HCEC 1CT (cell line): ENCODE data around the gene OGT.
"Not testable (repeated sequence)": the region's sequence is repeated elsewhere in the genome, so short reads cannot be mapped to it uniquely, and the experiment has no call there.

ENCODE experiments used
- DNase-seq: peaks from one replicate; pipeline ENCODE4 v3.0.0-alpha.2; 2017

Gene OGT

DNA sequence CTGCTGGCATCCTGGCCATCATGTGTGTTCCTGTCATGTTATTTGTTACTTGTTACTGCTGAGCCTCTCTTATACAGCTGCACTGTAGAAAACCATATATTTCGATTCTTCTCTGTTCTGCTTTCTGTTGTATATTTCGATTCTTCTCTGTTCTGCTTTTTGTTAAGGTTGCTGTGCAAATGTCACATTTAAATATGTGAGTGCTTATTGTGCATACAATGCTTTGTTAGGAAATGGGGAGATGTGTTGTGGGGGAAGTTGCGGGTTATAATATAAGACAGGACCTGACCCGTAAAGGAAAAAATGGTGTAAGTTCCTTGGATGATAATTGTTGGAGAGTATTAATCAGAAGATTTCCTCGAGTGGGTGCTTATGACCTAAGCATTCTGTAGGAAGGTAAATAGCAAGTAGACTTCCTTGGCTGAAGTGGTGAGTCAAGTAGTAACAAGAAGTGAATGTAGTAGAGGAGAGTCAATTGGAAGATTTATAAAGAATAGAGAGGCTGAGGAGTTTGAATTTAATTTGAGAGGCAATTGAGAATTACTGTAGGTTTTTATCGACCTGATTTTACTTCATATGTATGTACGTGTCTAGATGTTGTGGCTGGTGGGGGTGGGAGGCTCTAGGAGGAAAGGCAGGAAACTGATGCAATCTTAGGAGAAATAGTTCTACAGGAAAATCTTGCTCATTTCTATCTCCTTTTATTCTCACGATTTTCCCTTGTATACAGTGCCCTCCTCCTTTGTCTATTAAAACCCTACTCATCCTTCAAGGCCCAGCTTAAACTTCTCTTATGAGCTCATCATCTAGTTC lies 8.5 kb downstream of the OGT start:
- DNase-seq, result peak; percentile 67

DNA sequence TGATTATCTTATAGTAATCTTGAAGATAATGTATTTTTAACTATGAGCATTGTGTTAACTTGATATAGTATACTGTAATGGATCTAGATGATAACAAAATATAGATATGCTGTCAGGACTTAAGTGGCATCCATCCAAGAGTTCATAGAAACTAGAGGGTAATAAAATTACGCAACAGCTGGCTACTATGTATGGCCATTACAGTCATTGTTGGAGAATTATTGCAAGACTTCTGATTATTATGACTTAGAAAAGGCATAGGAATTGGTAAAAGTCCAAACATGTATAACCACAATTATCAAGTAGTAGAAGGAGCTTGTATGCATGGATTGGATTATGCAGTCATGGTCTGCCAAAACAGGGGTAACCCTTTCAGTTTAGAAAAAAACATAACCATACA lies 9.5 kb downstream of the OGT start:
- DNase-seq, result peak; percentile 72

DNA sequence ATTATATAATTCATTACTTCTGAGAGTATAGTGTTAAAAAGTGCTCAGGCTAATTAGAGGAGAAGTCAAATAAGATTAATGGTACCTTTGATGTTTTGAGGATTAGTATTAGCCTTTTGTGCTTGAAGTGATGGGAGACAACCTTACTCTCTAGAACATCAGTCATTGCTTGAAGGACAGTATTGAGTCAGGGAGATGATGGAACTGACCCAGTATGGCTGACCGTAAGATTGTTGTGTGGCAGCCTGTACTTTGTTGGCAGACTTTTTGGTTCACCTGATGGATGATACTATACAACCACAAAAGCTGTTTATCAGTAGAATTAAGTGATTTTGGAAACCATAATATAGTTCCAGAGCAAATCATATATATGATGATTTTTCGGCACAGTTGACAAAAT lies 9.9 kb downstream of the OGT start:
- DNase-seq, result no peak

DNA sequence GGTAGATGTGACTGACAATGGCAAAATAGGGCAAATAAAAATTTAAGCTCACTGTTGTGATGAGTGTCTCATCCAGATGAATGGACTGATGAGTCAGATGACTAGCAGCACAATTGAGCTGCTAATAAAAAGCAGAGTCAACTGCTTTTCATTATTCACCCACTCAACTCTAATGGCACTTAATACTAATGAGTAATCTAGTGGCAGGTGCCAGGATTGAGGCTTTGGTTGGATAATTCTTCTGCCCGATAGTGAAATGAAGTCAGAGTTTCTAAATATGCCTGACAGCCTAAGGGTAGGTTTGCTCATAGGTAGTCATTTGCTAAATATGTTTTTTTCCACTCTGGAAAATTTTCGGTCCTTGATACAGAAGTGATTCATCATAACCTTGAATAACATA lies 10.4 kb downstream of the OGT start:
- DNase-seq, result peak; percentile 75

DNA sequence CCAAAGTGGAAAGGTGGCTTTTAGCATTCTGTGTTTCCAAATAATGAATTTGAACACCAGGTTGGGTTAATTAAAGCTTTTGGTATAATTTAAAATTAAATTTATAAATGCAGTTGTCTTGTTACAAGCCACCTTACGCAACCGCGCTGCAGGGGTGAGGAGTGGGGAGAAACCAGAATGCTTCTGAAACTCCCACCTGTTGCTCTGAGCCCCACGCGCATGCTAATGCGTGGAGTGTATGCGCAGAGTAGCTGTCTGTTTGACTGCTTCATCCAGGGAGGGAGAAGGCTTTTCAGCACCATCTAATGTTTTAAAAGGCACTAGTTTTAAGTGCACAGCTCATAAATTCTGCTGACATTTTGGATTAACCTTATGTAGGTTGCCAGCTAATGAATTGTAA lies 12.5 kb downstream of the OGT start:
- no peak for DNase-seq

DNA sequence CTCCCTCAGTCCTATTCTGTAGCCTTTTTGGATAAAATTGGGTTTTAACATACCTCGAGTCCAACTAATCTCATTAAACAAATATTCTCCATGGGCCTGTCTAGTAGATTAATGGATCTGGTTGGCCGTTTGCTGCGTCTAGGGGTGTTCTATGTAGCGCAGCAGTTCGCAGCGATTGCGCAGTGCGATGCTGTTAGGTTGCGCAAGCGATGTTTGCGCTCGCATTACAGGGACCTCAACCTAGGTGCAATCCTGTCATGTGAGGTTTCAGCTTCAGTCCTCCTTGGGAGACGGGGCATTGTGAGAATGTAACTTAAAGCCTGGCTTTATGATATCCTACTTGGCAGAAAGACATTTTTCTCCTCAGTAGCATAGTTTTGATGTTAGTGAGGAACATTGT lies 14.0 kb downstream of the OGT start:
- no peak for DNase-seq

DNA sequence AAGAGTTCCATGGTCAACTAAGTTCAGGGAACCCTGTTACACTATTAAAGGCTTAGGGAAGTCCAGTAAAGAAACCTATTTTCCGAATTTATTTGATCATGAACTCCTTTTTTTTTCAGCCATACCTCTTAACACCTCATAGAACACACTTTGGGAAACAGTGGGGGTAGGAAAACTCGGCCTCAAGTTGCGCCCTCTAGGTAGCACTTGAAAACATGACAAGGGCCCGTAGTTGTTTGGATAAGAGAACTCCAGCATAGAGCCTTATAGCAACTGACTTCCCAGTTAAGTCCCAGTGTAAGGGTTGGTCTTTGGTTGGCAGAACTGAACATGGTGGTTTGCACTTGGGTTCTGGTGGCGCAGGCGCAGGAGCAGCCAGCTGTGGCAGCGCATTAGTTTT lies 14.4 kb downstream of the OGT start:
- DNase-seq, result no peak

DNA sequence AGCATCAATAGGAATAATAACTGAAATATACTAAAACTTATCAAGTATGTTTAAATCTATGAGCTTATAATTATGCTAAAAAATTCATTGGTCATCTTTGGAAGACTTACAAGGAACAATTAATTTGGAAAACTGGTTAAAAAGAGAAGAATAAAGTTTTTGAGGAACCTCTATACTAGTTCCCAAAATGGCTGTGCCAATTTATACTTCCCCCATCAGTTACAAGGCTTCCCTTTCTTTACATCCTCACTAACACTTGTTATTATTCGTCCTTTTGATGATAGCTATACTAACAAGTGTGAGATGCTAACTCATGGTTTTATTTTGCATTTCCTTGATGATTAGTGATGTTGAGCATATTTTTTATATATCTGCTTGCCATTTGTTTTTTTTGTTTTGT lies 17.1 kb downstream of the OGT start:
- no peak for DNase-seq

DNA sequence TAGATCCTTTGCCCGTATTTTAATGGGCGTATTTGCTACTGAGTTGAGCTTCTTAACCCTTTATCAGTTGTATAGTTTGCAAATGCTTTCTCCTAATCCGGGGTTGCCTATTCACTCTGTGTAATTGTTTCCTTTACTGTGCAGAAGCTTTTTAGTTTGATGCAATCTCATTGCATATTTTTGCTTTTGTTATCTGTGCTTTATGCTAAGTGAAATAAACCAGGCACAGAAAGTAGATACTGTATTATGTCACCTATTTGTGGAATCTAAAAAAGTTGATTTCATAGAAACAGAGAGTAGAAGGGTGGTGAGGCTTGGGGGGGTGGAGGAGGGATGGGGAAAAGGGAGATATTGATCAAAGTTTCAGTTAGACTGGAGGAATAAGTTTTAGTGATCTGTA lies 17.7 kb downstream of the OGT start:
- no peak for DNase-seq

DNA sequence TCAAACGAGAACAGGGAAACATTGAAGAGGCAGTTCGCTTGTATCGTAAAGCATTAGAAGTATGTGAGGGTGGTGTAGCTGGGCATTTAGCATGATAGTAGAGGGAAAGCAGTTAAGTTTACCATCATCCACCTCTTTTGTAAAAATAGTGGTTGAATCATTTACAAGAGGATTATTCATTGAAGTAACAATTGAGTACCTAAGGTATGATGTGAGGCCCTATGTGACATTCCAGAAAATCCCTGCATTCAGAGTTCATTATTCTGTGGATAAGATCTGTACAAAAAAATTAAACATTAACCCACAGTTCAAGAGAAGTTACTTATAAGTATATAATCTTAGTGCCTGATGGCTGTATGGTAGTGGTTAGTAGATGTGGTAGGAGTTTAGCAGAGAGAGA lies 23.1 kb downstream of the OGT start:
- DNase-seq, result no peak

DNA sequence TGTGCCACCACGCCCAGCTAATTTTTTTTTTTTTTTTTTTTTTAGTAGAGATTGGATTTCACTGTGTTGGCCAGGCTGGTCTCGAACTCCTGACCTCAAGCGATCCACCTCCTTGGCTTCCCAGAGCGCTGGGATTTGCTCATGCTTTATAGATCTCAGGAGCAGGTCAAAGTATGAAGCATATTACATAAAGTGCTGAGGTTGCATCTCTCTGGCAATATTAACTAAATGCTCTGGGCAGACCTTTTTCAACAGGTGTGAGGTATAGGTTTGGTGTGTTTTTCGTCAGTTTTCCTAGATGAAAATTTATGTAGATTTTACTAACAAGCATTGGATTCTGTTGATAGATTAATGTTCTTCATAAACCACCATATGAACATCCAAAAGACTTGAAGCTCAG lies 26.0 kb downstream of the OGT start:
- no peak for DNase-seq

DNA sequence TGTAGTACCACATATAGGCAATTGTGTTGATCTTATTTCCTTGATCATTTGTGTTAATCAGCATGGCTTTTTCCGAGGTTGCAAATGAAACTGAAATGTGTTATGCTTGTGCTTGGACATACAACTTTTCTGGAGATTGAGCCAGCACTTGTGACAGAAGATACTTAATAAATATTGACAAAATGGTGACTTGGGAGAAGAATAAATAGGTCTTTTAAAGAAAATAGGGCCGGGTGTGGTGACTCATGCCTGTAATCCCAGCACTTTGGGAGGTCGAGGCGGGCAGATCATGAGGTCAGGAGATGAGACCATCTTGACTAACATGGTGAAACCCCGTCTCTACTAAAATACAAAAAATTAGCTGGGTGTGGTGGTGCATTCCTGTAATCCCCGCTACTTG lies 26.9 kb downstream of the OGT start:
- not testable (repeated sequence) for DNase-seq

DNA sequence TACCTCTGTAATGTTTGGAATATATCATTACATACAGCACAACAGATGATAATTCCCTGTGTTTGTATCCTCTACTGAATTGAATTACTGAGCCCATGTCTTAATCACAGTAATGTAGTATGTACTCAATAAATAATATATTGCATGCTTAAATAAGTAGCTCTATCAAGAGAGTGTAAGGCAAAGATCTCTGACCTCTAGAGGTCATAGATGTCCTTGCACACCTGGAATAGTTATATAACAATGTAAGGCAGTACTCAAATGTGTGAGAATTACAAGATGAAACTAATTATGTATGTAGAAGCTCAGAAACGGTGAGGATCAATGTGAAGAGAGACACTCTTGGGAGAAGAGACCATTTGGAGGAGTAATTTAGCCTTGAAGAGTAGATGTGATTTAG lies 31.0 kb downstream of the OGT start:
- no peak for DNase-seq

DNA sequence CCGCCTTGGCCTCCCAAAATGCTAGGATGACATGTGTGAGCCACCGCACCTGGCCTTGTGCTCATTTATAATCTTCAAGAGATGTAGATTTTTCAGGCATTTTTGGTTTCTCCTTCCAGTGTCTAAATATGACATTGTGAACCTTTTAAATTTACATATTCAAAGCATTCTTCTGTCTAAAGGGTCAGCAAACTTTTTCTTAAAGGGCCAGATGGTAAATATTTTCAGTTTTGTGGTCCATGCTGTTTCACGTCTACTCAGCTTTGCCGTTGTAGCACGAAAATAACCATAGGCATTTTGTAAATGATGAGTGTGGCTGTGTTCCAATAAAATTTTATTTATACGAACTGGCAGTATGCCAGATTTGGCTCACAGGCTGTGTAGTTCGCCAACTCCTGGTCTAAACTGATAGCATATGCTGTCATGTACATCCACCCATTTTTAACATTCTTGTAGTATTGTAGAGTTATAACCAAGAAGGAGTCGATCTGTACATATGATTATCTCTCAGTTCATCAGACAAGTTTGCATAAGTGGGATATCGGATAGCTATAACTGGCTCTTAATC lies 32.7 kb downstream of the OGT start:
- DNase-seq, result no peak

DNA sequence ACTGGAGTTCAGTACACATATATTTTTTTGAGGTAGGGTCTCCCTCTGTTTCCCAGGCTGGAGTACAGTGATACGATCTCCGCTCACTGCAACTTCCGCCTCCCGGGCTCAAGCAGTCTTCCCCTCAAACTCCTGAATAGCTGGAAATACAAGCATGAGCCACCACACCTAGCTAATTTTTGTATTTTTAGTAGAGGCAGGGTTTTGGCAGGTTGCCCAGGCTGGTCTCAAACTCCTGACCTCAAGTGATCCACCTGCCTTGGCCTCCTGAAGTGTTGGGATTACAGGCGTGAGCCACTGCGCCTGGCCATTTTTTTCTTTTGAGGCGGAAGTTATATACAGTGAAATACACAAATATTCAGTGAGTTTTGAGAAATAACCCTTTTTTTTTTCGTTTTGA lies 38.5 kb downstream of the OGT start:
- DNase-seq, result not testable (repeated sequence)

DNA sequence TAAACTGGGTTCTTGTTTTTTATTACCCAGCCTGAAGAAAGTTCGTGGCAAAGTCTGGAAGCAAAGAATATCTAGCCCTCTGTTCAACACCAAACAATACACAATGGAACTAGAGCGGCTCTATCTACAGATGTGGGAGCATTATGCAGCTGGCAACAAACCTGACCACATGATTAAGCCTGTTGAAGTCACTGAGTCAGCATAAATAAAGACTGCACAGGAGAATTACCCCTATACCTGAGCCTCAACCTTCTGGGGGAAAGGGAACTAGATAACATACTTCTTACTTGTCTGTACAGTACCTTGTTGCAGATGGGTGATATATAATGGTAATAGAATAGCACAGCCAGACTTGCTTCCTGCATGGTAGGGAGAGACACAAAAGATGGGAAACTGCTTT lies 40.7 kb downstream of the OGT start:
- DNase-seq, result no peak

DNA sequence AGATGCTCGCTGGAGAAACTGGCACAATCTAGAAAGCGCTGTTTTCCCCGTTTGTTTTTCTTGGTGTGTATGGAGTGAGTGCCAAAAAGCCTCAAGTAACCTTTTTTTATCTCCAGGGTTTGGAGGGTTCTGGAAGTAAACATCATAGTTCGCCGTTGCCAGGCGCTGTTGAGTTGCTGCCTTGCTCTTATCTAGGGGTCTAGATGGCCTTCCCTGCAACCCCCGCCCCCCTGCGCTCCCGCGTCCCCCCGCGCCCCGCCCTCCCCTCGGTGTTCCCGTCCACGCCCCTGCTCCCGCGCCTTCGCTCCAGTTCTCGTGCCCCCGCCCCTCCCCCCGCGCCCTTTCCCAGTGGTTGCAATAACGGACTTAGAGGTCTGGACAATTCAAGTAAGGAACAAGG lies 44.8 kb downstream of the OGT start:
- no peak for DNase-seq

DNA sequence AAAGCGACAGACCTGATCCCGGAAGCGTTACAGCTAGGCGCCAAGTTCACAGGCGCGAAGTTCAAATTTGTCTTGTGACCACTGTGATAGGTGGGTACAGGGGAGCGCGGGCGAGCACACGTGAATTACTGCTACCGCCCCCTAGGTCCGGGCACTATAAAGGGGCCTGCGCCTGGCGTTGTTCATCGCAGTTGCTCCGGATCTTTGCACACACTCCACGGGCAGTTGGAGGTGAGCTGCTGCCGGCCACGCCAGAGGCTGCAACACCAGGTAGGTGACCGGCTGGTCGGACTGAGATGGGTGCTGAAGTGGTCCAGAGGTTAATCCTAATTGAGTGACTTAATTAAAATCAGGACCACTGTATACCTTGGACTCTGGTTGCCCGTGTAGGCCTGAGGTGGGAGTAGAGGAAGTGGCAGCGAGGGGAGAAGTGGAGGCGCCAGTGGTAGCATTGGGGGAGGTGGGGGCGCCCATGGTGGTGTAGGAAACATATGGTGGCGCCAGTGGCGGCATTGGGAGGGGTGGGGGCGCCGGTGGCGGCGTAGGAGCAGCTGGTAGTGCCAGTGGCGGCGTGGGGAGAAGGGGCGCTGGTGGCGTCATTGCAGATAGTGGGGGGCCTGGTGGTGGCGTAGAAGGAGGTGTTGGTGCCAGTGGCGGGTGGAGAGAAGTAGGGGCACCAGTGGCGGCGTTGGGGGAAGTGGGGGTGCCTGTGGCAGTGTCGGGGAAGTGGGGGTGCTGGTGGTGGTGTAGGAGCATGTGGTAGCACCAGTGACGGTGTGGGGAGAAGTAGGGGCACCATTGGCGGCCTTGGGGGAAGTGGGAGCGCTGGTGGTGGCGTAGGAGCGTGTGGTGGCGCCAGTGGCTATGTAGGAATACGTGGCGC lies 45.6 kb downstream of the OGT start, which contains the start of gene GCNA:
GCNA (plus strand) TSS at position 185 of the 883 bp plus-strand sequence. CDS start 2,385 bp downstream, outside the sequence.
- DNase-seq, result no peak

DNA sequence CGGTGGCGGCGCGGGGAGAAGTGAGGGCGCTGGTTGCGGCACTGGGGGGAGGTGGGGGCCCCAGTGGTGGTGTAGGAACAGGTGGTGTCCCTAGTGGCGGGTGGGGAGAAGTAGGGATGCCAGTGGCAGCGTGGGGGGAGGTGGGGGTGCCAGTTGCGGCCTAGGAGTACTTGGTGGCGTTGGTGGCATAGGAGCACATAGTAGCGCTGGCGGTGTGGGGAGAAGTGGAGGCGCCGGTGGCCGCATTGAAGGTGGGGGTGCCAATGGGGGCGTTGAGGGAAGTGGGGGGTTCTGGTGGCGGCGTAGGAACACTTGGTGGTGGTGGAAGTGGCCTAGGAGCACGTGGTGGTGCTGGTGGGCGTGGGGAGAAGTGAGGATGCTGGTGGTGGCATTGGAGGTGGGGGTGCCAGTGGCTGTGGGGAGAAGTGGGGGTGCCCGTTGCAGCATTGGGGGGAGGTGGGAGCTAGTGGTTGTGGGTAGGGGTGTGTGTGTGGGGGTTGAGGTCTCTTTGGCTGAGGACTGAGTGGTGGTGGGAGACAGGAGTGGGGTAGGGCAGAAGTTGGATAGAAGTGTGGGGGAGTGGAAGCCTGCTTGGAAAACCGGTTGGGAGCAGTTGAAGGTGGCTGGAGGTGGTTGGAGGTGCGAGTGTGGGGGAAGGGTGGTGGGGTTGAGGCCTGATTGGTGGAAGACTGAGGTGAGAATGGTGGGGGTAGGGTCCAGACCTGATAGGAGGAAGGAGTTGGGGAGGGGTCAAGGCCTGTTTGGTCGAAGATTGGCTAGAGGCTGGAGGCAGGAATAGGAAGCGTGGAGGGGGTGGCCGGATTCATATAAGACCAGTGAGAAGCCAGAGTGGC lies 46.5 kb downstream of the OGT start:
- DNase-seq, result no peak

DNA sequence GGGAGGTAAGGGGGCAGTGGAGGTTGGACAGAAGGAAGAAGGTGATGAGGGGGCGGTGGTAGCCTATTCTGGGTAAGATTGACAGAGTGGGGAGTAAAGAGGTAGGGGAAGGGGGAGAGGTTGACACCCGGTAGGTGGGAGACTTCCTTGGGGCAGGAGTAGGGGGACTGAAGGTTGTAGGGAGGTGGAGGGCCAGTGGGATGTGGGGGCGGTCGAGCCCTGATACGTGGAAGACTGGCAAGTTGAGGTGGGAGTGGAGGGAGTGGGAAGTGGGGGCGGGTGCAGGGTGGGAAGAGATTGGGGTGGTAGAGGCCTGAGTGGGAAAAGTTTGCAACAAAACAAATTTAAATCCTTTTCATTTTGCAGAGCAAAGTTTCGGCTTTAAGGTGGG lies 47.1 kb downstream of the OGT start:
- DNase-seq, result no peak

DNA sequence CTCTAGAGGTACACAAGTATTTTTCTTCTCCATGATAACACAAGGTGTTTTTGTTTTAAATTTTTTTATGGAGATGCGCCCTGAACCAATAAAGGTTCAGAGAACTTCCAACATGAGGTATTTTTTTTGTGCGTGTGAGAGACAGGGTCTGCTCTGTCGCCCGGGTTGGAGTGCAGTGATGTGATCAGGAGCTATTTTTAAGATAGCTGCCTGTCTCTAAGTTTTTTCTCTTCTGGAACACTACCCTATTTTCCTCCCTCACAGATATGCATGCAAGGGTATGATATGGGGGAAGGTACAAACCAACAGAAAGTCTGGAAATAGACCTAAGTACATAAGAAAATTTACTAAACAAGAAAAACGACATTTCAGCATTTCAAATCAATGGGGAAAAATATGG lies 48.3 kb downstream of the OGT start:
- no peak for DNase-seq

DNA sequence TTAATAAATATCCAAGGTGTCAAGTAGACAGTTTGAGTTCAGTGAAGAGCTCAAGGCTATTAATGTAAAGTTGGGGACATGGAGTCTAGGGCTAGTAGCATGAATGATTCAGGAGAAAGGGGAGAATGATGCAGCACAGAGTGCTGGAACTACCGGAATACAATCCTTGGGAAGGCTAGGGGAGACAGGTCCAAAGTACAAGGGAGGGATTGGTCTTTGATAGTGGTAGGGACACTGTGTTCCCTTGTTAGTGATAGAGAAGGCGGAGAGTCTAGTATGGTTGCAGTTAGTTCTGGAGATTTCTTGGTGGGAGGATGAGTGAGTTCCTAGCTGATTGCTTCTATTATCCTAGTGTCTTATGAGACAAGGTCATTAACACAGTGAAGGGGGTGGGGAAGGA lies 54.0 kb downstream of the OGT start:
- DNase-seq, result no peak

DNA sequence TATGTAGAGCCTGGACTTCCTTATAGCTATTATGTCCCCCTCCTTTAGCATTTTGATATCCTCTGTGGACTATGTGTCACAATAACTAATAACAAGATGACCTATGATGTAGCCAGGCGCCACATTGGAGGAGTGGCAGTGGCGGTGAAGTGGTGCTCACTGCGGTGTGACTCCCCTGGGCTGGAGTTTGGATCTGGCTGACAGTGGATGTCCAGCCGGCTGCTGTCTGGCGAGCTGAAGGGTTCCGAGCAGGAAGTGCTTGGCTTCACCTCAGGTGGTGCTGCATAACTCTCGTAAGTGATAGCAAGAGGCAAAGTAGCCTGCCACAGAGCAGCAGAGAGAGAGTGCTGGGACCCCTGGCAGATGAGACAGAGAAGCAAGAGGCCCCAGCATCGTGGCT lies 60.3 kb downstream of the OGT start:
- DNase-seq, result not testable (repeated sequence)
